ENCODE measurements around the gene IFNL3.

DNA sequence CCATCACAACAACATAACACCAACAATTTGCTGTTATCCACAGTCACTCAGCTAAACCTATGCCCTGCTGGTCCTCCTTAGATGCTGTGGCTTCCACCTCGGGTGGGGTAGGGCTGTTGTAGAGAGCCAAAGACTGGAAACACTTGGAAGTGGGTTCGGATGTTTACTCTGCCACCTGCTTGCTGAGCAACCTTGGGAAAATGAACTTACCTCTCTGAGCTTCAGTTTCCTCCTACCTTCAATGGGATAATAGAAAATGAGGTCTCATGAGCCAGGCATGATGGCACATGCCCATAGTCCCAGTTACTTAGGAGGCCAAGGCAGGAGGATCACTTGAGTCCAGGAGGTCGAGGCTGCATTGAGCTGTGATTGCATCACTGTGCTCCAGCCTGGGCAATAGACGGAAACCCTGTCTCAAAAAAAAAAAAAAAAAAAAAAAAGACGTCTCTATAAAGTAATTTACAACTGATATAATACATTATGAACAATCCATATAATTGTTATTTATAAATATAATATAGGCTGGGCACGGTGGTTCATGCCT, 37.4 kb downstream of the IFNL3 start:
- TF ChIP-seq, protein P1, sequence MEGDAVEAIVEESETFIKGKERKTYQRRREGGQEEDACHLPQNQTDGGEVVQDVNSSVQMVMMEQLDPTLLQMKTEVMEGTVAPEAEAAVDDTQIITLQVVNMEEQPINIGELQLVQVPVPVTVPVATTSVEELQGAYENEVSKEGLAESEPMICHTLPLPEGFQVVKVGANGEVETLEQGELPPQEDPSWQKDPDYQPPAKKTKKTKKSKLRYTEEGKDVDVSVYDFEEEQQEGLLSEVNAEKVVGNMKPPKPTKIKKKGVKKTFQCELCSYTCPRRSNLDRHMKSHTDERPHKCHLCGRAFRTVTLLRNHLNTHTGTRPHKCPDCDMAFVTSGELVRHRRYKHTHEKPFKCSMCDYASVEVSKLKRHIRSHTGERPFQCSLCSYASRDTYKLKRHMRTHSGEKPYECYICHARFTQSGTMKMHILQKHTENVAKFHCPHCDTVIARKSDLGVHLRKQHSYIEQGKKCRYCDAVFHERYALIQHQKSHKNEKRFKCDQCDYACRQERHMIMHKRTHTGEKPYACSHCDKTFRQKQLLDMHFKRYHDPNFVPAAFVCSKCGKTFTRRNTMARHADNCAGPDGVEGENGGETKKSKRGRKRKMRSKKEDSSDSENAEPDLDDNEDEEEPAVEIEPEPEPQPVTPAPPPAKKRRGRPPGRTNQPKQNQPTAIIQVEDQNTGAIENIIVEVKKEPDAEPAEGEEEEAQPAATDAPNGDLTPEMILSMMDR (IDR thresholded peaks at IDR 0.05): no peak
- TF ChIP-seq EP300 (IDR thresholded peaks at IDR 0.05): no peak
